ENCODE results near the gene BAHD1.

BAHD1 gene

DNA sequence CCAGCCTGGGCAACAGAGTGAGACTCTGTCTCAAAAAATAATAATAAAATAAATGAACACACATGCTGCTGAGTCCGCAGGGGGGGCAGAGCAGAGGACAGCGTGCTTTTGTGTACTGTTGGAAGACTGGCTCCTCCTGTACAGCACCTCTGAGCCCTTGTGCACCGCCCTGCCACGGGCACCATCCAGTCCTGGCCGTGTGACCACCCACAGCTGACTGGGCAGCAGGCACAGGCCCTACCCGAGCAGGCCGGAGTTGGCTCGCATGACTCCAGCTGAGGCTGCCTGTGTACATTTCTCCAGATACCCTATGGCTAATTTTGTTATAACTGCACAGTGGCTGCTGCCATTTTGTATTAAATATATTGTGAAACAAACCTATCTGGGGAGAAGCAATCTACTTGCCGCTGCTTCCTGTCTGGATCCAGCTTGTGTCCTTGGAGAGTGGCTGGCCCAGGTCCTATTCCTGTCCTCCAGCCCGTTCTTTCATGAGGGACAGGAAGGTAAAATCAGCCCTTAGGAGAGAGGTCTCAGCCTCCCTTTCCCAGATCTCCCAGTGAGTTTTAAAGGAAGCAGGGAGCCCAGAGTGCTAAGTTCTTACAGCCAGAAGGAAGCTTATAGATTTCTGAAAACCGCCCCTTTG, 20.6 kb upstream of the BAHD1 start (continued):
- TF ChIP-seq, protein P1, sequence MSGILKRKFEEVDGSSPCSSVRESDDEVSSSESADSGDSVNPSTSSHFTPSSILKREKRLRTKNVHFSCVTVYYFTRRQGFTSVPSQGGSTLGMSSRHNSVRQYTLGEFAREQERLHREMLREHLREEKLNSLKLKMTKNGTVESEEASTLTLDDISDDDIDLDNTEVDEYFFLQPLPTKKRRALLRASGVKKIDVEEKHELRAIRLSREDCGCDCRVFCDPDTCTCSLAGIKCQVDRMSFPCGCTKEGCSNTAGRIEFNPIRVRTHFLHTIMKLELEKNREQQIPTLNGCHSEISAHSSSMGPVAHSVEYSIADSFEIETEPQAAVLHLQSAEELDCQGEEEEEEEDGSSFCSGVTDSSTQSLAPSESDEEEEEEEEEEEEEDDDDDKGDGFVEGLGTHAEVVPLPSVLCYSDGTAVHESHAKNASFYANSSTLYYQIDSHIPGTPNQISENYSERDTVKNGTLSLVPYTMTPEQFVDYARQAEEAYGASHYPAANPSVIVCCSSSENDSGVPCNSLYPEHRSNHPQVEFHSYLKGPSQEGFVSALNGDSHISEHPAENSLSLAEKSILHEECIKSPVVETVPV (CRISPR knock-in tag; IDR thresholded peaks at IDR 0.05): no peak
- no peak for TF ChIP-seq ZFP30 (CRISPR knock-in tag; IDR thresholded peaks at IDR 0.05)
- TF ChIP-seq, protein P2, sequence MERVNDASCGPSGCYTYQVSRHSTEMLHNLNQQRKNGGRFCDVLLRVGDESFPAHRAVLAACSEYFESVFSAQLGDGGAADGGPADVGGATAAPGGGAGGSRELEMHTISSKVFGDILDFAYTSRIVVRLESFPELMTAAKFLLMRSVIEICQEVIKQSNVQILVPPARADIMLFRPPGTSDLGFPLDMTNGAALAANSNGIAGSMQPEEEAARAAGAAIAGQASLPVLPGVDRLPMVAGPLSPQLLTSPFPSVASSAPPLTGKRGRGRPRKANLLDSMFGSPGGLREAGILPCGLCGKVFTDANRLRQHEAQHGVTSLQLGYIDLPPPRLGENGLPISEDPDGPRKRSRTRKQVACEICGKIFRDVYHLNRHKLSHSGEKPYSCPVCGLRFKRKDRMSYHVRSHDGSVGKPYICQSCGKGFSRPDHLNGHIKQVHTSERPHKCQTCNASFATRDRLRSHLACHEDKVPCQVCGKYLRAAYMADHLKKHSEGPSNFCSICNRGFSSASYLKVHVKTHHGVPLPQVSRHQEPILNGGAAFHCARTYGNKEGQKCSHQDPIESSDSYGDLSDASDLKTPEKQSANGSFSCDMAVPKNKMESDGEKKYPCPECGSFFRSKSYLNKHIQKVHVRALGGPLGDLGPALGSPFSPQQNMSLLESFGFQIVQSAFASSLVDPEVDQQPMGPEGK (CRISPR knock-in tag; IDR thresholded peaks at IDR 0.05; ENCODE audit: borderline replicate concordance): no peak

- ATAC-seq: no peak
- TF ChIP-seq ESRRG (CRISPR knock-in tag; IDR thresholded peaks at IDR 0.05): no peak
- no peak for TF ChIP-seq RARB (CRISPR knock-in tag; IDR thresholded peaks at IDR 0.05)
- no peak for TF ChIP-seq TCF4 (CRISPR knock-in tag; IDR thresholded peaks at IDR 0.05; ENCODE audit: borderline replicate concordance)
- TF ChIP-seq, protein P2 (CRISPR knock-in tag; IDR thresholded peaks at IDR 0.05; ENCODE audit: borderline replicate concordance): no peak
- TF ChIP-seq TSHZ2 (CRISPR knock-in tag; IDR thresholded peaks at IDR 0.05): no peak
- TF ChIP-seq SNAI2 (CRISPR knock-in tag; IDR thresholded peaks at IDR 0.05): no peak
- no peak for TF ChIP-seq ZNF70 (CRISPR knock-in tag; IDR thresholded peaks at IDR 0.05)
- TF ChIP-seq TOX (CRISPR knock-in tag; IDR thresholded peaks at IDR 0.05; ENCODE audit: borderline replicate concordance): no peak
- TF ChIP-seq ZC3H10 (CRISPR knock-in tag; IDR thresholded peaks at IDR 0.05): no peak
- no peak for TF ChIP-seq CREB5 (CRISPR knock-in tag; IDR thresholded peaks at IDR 0.05; ENCODE audit: low read depth)
- TF ChIP-seq ZFP3 (CRISPR knock-in tag; IDR thresholded peaks at IDR 0.05): no peak
- TF ChIP-seq ZFP30 (CRISPR knock-in tag; IDR thresholded peaks at IDR 0.05): no peak
- no peak for TF ChIP-seq ZNF565 (CRISPR knock-in tag; conservative IDR thresholded peaks at IDR 0.05; ENCODE audit: low read depth)
- no peak for TF ChIP-seq ARNTL (CRISPR knock-in tag; IDR thresholded peaks at IDR 0.05; ENCODE audit: borderline replicate concordance, low read depth)
- no peak for TF ChIP-seq GLIS3 (CRISPR knock-in tag; IDR thresholded peaks at IDR 0.05)
These were observed 20.0 kb upstream of the BAHD1 start for GRCh38 chr15:40420793-40421192.

DNA sequence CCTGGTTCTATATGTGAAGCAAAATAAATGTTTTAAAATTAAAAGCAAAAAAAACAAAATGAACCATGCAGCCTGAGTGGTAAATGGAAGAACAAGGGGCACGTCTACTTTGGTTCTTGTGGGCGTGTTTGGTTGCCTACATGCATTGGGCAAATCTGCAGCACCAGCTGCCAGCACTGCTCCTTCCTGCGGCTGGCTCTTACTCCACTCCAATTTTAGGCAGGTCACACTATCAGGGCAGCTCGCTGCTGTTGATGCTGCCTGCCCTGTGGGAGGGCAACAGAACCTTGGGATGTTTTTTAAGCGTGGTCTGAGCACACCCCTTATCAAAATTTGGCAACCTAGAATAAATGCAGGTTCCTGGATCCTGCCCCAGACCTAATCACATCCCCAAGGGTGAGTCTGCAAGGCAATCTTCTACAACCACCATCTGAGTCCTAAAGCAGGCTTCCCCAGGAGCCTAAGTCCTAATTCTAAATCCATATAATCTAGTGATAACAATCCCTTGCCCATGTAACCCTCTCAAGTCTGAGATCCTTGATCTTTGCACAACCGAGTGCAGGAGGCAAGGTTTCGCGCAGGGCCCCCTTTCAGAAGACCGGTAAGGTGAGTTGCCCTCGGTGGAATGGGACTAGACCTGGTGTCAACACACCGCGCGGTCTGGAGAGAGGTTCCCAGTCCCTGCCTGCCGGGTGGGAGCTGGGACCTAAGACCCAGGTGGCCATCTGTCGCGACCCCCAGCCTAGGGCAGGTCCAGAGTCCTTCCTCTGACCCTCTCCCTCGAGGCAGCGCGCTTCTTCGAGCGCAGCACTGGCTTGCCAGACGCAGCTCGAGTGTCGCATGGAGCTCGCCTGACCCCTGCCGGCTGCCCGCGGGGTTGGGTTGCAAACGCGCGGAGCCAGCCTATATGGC, 19.3 kb upstream of the BAHD1 start:
- ATAC-seq: peak; percentile 97
- TF ChIP-seq ZNF565 (CRISPR knock-in tag; conservative IDR thresholded peaks at IDR 0.05; ENCODE audit: low read depth) (no peak), SNAI2 (CRISPR knock-in tag; IDR thresholded peaks at IDR 0.05) (no peak), ZFP3 (CRISPR knock-in tag; IDR thresholded peaks at IDR 0.05) (no peak), ZC3H10 (CRISPR knock-in tag; IDR thresholded peaks at IDR 0.05) (no peak), BACH2 (CRISPR knock-in tag; IDR thresholded peaks at IDR 0.05; ENCODE audit: borderline replicate concordance) (no peak), ESRRG (CRISPR knock-in tag; IDR thresholded peaks at IDR 0.05) (no peak), OSR1 (CRISPR knock-in tag; IDR thresholded peaks at IDR 0.05) (no peak), GLIS3 (CRISPR knock-in tag; IDR thresholded peaks at IDR 0.05) (no peak), ZNF8 (CRISPR knock-in tag; IDR thresholded peaks at IDR 0.05) (no peak), PPARA (CRISPR knock-in tag; IDR thresholded peaks at IDR 0.05; ENCODE audit: borderline replicate concordance) (no peak), TSHZ2 (CRISPR knock-in tag; IDR thresholded peaks at IDR 0.05) (no peak), CSDC2 (CRISPR knock-in tag; IDR thresholded peaks at IDR 0.05) (no peak), ISL1 (CRISPR knock-in tag; IDR thresholded peaks at IDR 0.05) (no peak)

Data from SK-N-SH treated with all-trans-retinoic acid at 6 μM for 48 hours (cell line).